GM19467 (cell line): Measurements from ENCODE around the gene TMPRSS6.

Experiments
- ATAC-seq: cut with Tn5 transposase; IDR thresholded peaks from one replicate; pipeline ENCODE4 v1.9.1; 2021; ENCODE audit warnings: mild to moderate bottlenecking, moderate library complexity; ENCODE audit not compliant: unreplicated experiment

Gene TMPRSS6

DNA sequence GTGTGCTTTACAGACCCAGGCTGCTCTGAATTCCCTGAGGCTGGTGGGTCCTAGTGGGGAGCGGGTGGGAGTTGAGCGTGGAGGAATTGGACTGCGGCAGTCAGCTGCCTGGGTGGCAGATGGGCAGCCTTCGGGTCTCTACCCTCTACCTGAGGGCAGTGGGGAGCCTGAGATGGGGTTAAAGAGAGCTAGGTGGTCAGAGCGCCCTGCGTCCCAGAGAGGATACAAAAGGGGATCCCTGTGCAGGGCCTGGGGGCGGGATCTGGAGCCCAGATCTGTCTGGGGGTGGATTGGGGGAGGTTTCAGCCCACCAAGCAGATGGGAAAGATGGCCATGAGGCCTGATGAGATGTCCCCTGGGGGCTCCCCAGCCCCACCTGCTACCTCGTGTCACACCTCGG is 39.8 kb downstream of the TMPRSS6 start:
- no peak for ATAC-seq

GRCh38 chr22:37069319-37069718 is 40.2 kb downstream of the TMPRSS6 start:
- ATAC-seq = no peak

DNA sequence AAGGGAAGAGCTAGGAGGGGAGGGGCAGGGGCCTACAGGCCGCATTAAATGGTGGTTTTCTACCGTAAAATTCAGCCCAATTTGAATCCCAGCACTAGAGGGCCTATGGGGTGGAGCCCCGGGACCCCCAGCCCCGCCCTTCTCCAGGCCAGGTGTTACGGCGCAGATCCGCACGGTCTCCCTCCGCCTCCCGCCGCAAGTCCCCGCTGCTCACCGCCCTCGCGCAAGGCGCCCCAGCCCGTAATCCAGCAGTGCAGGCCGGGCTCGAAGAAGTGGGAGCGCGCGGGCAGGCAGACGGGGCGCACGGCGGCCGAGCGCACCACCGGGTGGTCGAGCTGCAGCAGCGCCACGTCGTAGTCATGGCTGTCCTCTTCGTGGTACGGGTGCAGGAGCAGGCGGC is 40.7 kb downstream of the TMPRSS6 start:
- ATAC-seq = no peak

GRCh38 chr22:37067428-37067827 is 42.1 kb downstream of the TMPRSS6 start:
- no peak for ATAC-seq

DNA sequence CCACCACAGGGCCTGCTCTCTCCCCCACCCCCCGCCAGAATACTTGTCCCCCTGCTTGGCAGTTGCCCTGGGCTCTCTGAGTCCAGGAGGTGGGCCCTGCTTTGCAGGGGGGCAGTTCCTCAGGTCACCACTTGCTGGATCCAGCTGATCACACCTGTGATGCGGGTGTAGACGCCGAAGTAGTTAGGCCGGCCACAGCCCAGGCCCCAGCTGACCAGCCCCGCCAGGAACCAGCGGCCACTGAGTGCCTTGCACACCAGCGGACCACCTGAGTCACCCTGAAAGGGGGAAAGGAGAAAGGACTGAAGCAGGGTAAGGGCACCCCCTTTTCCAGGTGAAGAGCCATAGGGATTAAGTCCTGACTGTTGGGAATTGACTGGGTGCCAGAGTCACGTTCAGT is 43.6 kb downstream of the TMPRSS6 start:
- no peak for ATAC-seq

DNA sequence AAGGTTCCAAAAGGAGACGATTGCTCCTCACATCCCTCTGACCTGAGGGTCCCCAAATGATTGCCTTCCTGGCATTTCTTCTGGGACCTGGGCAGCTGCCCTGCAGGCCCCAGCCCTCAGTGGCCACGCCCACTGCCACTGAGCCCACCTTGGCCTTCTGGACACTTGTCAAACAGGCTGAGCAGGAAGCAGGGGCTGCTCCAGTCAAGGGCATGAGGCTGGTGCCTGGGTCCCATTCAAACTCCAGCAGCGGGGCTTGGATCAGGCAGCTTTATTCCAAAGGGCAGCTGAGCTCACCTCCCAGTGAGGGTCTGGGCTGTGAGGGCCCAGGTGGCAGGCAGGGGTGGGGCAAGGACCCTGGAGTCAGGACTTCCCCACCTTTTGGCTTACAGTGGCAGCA is 44.3 kb downstream of the TMPRSS6 start:
- ATAC-seq = no peak

DNA sequence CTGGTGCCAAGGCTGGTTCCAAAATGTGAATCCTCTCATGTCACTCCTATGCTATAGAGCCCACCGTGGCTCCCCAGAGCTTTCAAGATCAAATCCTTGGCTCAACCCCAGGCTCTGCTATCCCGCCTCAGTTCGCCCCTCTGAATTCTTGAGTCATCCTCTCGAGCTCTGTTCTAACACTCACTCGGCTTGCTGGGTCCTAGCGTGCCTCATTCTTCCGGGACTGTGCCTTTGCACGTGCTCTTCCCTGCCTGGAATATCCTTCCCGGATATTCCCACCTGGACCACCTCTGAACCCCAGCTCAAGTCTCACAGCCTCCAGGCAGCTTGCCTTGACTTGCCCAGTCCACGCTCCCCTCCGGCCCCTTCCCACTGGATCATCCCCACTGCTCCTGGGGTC is 45.0 kb downstream of the TMPRSS6 start:
- no peak for ATAC-seq

GRCh38 chr22:37063431-37064420 is 45.8 kb downstream of the TMPRSS6 start:
- ATAC-seq = no peak

- no peak for ATAC-seq
Measured at GRCh38 chr22:37062702-37063381, 46.7 kb downstream of the TMPRSS6 start.

- no peak for ATAC-seq
Measured at GRCh38 chr22:37062376-37062675, 47.2 kb downstream of the TMPRSS6 start.

- no peak for ATAC-seq
Measured at GRCh38 chr22:37061611-37062375, 47.7 kb downstream of the TMPRSS6 start.

DNA sequence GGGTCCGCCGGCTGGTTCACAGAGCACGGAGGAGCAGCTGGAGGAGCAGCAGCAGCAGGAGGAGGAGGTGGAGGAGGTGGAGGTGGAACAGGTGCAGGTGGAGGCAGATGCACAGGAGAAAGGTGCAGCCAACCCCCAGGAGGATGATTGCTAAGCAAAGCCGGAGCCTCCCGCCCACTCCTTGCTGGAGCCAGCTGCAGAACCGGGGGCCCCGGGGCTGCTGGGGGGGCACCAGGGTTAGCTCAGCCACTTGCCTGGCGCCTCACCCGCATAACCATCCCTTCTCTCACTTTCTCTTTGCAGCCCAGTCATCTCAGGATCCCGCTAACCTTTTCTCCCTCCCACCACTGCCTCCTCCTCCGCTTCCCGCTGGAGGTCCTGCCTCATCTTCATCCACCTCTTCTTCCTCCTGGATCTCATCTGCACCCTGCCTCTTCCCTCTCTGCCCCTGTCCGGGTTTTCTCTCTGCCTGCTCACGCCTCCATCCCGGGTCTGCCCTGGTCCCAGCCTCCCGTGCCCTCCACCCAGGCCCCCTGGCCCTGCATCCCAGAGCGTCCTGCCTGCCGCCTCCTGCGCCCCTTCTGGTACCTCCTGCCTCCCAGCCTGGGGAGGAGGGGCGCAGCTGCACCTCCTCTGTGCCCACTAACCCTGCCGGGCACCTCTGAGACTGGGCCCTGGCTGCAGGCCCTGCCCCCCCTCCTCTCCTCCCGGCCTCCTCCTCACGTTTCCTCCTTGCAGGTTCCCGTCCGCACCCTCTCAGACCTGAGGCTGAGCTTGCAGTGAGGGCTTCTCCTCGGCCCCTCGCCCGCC is 48.5 kb downstream of the TMPRSS6 start:
- no peak for ATAC-seq

GRCh38 chr22:37059876-37060449 is 49.5 kb downstream of the TMPRSS6 start:
- no peak for ATAC-seq

GRCh38 chr22:37058917-37059701 is 50.4 kb downstream of the TMPRSS6 start:
- ATAC-seq = no peak

GRCh38 chr22:37057796-37058510 is 51.6 kb downstream of the TMPRSS6 start:
- ATAC-seq = no peak

DNA sequence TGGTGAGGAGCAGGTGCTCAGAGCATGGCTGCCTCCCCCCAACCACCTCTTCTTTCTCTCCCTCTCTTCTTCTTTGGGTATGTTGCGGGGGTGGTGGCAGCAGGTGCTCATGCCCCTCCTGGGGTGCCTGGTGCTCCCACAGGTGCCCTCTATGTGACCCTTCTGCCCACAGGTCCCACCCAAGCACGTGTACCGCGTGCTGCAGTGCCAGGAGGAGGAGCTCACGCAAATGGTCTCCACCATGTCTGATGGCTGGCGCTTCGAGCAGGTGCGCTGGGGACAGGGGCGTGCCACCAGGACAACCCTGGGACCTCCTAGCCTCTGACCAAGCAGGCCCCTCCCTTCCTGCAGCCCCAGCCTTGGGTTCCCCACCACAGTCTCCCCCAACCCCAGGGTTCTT is 52.3 kb downstream of the TMPRSS6 start:
- no peak for ATAC-seq

- no peak for ATAC-seq
Measured at GRCh38 chr22:37056246-37056645, 53.3 kb downstream of the TMPRSS6 start.

DNA sequence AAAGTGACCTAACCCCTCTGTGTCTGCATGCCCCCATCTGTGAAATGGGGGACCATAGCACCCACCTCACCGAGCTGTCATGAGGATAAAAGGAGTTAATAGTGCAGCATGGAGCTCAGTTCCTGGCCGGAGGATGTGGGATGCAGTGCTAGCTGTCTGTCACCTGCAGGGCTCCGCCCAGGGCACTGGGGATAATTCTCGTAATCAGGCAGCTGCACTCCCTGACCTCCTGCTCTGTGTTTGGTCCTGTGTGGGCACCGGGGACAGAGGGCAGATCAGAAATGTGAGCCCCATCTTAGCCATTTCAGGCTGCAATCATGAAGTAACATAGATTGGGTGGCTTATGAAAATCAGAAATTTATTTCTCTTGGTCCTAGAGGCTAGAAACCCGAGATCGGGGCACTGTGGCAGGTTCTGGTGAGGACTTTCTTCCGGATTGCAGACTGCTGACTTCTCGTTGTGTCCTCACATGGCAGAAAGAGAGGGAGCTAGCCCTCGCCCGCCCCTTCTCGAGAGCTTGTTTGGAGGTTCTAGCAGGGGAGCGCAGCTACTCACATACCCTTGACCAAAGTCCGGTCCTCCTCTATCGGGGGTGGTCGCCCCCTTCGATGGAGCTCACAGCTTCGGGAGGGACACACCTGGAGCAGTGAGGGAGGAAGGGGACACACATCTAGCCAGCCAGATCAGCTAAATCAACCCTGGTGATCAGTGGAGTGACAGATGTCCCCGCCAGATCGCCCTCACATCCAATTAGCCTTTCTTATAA is 54.7 kb downstream of the TMPRSS6 start:
- ATAC-seq = no peak
